ENCODE results near the gene TAF15. TPM values are rescaled to one million over a fixed set of nuclear protein-coding genes. Genes with fewer than 3 reads are reported as not detected.
A peak's percentile ranks its signal among the peaks of the same experiment; 100 is the strongest.

Gene TAF15
- total RNA-seq, 2 donors from 2014 or later, result 25.7 to 31.7 TPM

DNA sequence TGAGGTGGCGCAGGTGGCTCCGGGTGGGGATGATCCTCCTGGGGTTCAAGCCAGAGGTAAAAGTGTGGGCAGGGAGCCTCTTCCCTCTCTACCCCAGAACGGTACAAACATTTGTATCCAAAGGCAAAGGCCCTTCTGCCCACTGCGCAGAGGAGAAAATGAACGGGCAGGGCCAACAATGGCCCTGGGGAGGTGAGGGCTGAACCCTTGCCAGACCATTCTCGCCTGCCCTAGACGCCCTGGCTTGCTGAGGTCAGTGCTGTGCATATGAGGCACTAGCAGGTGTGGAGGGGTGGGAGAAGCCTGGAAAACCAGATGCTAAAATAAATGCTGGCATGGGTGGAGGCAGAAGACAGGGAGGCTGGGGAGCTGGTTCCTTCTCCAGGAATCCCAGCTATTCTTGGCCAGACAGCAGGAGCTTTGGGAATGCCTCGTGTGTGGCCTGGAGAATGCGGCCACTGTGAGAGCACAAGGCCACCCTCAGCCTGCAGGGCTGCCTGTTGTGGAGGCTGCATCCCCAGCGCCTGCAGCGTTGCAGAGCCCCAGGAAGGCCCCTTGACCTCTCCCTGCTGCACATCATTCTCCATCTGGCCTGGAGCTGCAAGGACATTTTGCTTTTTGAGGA lies 44.1 kb upstream of the TAF15 start:
- no peak overlapping the region for H3K4me3 ChIP-seq
- peaks cover 0 to 15% of the 10 kb centered on the region in 2 donors for H3K4me1 ChIP-seq
- H3K27ac ChIP-seq, result no peak overlapping the region
- no peaks in the 10 kb centered on the region for H3K27me3 ChIP-seq
- no peaks in the 10 kb centered on the region for H3K36me3 ChIP-seq
- DNase-seq (ENCODE audit: low spot score), result no peak
- TF ChIP-seq, protein P1, sequence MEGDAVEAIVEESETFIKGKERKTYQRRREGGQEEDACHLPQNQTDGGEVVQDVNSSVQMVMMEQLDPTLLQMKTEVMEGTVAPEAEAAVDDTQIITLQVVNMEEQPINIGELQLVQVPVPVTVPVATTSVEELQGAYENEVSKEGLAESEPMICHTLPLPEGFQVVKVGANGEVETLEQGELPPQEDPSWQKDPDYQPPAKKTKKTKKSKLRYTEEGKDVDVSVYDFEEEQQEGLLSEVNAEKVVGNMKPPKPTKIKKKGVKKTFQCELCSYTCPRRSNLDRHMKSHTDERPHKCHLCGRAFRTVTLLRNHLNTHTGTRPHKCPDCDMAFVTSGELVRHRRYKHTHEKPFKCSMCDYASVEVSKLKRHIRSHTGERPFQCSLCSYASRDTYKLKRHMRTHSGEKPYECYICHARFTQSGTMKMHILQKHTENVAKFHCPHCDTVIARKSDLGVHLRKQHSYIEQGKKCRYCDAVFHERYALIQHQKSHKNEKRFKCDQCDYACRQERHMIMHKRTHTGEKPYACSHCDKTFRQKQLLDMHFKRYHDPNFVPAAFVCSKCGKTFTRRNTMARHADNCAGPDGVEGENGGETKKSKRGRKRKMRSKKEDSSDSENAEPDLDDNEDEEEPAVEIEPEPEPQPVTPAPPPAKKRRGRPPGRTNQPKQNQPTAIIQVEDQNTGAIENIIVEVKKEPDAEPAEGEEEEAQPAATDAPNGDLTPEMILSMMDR (IDR thresholded peaks at IDR 0.05), result no peak
- no peaks in the 10 kb centered on the region for H3K9me3 ChIP-seq

DNA sequence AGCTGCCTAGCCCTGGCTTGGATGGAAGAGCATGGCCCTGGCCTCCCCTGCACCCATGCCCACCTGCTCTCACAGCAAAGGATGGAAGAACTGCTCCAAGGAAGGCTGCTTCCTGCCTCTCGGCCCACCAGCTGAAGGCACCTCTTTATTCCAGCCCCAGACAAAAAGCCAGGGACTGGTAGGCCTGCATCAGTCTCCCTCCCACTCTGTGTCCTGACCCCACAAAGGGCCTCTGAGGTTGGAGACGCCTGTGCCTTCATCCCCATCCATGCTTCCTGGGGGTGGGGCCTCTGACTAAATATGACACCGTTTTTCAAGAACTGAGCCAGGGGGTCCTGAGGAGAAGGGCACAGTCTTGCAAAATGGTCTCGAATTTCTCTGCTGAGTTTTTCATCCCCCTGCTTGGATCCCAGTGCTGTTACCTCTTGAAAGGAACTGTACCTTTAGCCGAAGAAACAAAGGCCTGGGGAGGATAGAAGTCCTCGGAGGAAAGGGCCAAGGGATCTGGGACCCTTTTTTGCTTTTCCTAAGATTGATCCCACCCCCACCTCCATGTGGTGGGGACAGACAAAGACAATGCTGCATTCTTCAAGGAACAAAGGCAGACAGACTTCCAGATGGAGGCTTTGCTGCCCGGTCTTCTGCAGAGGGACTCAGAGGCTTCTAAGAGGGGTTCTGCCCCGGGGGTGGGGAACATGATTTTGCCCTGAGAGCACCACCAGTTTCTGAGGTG lies 43.4 kb upstream of the TAF15 start:
- TF ChIP-seq, protein P1 (IDR thresholded peaks at IDR 0.05), result no peak
- Histone ChIP-seq H3K36me3 (no peaks in the 10 kb centered on the region), H3K9me3 (no peaks in the 10 kb centered on the region), H3K27me3 (no peaks in the 10 kb centered on the region), H3K27ac (no peak overlapping the region), H3K4me3 (no peak overlapping the region), H3K4me1 (peaks cover 0 to 15% of the 10 kb centered on the region in 2 donors)
- DNase-seq (ENCODE audit: low spot score), result no peak

- Histone ChIP-seq H3K36me3 (no peaks in the 10 kb centered on the region), H3K9me3 (no peaks in the 10 kb centered on the region), H3K27ac (no peak overlapping the region), H3K27me3 (no peaks in the 10 kb centered on the region), H3K4me1 (peaks cover 0 to 15% of the 10 kb centered on the region in 2 donors), H3K4me3 (no peak overlapping the region)
- TF ChIP-seq, protein P1 (IDR thresholded peaks at IDR 0.05), result no peak
- DNase-seq (ENCODE audit: low spot score), result no peak
Measured at GRCh38 chr17:35766489-35766877, 42.8 kb upstream of the TAF15 start.

DNA sequence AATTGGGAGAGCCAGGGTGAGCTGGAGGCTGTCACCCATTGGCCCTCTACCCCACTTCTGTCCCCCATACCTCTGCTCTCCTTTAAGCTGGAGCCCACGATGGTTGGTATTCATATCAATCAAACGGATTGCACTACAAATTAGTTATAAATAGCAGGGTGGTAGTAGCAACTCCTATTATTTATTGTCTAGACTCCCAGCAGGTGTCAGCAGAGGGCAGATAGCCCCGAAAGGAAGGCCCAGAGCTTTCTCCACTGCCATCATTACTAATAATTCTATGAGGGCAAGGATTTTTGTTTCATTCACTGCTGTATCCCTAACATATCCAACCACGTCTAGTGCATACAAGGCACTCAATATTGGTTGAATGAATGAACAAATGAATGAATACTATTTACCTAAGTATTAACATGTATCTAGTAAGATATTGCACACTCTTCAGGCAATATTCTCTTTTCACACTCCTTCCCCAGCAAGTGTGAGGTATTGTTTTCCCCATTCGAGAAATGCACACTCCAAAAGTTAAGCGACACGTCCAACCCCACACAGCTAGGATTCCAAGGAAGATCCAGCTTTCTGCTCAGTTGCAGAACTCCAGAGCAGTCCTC lies 42.3 kb upstream of the TAF15 start:
- TF ChIP-seq, protein P1 (IDR thresholded peaks at IDR 0.05), result peak; percentile 35 to 72
- no peaks in the 10 kb centered on the region for H3K9me3 ChIP-seq
- H3K36me3 ChIP-seq, result no peaks in the 10 kb centered on the region
- H3K4me1 ChIP-seq, result peaks cover 0 to 15% of the 10 kb centered on the region in 2 donors
- DNase-seq (ENCODE audit: low spot score), result no peak
- H3K27me3 ChIP-seq, result no peaks in the 10 kb centered on the region
- no peak overlapping the region for H3K27ac ChIP-seq
- no peak overlapping the region for H3K4me3 ChIP-seq

DNA sequence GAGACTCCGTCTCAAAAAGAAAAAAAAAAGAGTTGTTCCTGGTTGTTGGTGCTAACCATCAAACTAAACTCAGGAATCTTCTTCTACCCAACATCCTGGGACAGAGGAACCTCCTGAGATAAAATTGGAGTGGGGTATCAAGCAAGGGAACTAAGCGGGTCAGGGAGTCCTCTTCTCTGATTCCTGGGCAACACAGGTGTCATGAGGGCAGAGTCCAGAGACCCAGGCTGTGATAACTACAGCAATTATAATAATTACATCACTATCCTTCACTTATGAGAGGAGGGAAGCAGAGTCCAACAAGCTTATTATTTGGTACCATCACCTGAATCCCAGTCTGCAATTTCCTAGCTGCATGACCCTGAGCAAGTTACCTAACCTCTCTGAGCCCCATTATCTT lies 40.5 kb upstream of the TAF15 start:
- Histone ChIP-seq H3K4me3 (no peak overlapping the region), H3K4me1 (peaks cover 0 to 21% of the 10 kb centered on the region in 2 donors), H3K9me3 (no peaks in the 10 kb centered on the region), H3K27me3 (no peaks in the 10 kb centered on the region), H3K36me3 (no peaks in the 10 kb centered on the region), H3K27ac (no peak overlapping the region)
- DNase-seq (ENCODE audit: low spot score), result no peak
- TF ChIP-seq, protein P1 (IDR thresholded peaks at IDR 0.05), result no peak

Measured in right atrium auricular region (tissue), 2 donors.